GM19240 (cell line): ENCODE results near the gene ST6GALNAC6.

ENCODE experiments used
- DNase-seq: peaks from one replicate; pipeline ENCODE4 v3.0.0; 2011; ENCODE audit warnings: low spot score; ENCODE audit not compliant: insufficient read length

Gene ST6GALNAC6

GRCh38 chr9:127899128-127899943, at the start of gene ST6GALNAC6:
Gene ST6GALNAC6 (minus strand): TSS chr9:127899603. CDS start chr9:127897981, 1,622 bp downstream.
- DNase-seq, result peak; percentile 70

DNA sequence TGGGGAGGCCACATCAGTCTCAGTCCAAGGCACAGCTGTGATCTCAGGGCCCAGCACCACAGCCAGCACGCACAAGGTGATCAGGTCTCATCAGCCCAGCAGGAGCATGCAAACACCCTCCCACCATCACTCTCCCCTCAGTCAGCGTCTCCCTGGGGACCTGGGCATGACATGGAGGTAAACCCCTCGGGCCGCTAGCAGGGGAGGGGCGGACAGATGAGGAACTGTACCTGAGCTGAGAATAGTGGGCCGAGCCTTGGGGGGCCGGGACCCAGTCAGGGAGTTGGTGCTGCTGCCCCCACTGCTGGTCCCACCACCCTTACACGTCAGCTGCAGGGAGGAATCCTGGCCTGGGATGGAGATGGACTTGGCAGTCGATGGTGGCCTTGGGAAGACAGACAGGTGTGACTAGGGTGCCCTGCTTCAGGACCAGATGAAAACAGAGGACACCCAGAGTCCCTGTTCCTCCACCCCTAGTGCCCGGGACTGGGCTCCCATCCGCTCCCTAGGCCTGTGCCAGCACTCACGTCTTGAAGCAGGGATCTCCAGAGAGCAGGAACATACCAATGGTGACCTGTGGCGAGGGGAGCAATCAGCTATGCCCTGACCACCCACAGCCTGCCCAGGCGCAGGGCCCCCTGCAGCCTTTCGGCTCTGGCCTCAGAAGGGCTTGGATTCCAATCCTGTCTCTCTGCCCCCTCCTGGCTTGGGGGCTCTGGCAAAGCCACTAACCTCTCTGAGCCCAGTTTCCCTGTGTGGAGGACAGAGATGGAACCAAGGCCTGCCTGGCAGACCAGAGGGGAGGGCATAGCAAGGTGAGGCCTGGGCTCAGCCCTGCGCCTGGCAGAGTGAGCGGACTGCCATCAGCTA, 48.7 kb upstream of the ST6GALNAC6 start:
- DNase-seq, result no peak

GRCh38 chr9:127946728-127947127, 47.3 kb upstream of the ST6GALNAC6 start:
- DNase-seq, result no peak

GRCh38 chr9:127945942-127946341, 46.5 kb upstream of the ST6GALNAC6 start:
- no peak for DNase-seq

- DNase-seq, result no peak
Observed at GRCh38 chr9:127945338-127945737, 45.9 kb upstream of the ST6GALNAC6 start.

GRCh38 chr9:127944586-127945218, 45.3 kb upstream of the ST6GALNAC6 start:
- DNase-seq, result no peak

DNA sequence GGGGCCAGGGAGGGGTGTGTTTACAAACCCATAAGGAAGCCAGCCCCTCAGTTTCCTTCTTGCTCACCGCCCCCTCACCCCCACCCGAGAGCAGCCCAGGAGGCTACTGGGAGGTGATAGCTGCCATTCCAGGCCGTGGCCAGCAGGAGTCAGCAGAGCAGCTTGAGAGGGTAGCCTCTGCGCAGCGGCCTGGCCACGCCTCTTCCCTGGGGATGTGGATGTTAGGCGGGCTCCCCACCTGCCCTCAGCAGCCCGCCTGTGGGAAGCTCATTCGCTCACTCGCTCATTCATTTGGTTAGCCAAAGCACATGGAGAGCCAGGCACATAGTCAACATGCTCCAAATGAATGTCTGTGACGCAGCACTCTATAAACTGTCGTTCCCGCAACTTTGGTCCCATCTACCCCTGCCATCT, 44.3 kb upstream of the ST6GALNAC6 start:
- peak; percentile 73 for DNase-seq

DNA sequence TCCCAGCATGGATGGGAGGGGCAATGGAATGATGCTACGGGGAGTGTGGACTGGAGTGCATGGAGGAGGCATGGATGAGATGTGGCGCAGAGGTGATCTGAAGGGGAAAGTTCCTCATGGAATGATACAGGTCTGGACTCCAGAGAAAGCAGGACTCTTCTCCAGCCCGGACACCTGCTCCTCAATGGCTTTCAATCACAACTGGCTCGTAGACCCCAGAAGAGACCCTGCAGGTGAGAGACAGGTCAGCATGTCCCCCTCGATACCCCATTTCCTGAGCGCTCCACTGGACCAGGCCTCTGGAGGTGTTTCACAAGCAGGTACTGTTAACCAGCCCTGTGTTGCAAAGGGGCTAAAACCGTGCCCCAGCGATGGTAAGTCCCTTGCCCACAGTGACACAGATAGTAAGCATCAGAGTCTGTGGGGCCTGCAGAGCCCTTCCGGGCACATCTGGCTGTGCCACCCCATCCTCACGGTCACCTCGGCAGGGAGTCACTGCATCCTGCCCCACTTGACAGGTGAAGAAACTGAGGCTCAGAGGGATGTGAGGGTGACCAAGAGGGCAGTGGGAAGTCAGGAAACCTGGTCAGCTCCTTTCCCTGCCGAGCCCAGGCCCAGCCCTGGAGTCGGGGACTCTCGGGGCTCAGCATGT, 43.7 kb upstream of the ST6GALNAC6 start:
- DNase-seq, result no peak

DNA sequence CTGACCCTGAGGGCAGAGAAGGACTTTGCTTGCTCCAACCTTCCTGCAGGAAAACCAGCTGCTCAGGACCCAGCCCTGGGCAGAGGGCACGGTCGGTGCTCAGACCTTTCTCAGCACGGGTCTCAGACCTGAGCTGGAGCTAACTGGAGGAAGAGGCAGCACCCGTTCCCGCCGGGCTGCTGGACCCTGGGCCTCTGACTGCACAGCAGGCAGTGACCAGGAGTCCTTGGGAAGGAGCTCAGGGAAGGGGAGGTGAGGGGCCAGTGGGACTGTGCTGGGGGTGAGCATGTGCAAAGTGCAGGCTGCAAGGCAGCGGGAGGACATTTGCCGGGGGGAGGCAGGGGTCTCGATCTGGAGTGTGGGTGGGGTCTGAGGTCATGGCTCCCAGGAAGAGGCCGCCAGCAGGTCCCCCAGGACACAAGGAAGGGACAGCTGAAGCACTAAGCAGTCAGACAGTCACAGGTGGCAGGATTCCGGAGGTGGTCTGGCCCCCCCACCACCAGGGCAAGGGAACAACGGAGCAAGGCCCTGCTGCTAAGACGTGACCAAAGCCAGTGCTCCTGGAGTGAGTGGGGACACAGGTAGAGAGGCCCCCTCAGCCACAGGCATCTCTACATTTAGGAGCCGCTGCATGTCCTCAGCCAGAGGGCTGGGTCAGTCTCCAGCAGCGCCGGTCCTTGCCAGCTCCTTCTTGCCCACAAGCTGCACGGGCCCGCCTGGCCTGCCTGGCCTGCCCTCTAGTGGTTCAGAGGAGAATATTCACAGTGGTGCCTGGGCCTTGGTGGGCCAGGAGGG, 43.0 kb upstream of the ST6GALNAC6 start:
- DNase-seq, result no peak

DNA sequence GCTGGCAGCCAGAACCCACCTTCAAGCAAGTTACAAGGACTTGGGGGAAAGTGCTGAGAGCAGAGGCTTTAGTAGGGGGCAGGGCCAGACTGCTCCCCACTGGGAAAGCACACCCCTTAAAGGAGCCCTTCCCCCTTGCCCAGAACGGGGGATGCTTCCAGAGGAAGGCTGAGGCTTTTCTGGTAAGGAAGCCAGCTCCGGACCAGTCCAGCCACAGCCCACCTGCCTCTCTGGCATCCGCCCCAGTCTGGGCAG, 42.5 kb upstream of the ST6GALNAC6 start:
- no peak for DNase-seq

GRCh38 chr9:127941062-127941960, 41.9 kb upstream of the ST6GALNAC6 start:
- no peak for DNase-seq

DNA sequence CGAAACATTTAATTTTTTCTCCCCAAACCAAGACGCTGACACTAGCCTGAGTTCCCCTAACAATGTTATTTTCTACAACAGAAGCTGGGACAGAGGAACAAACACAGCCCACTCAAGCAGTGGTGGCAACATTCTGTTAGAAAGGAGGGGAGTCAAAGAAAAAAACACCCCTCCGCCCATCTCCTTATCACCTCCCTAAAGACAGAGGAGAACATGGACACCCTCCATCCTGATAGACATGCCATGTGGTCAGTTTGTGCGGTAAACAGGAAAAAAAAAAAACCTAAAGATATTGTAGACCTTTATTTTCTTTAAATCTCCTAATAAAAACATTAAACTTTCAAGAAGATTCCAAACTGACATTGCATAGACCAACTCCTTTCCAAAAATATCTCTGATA, 41.2 kb upstream of the ST6GALNAC6 start:
- no peak for DNase-seq

DNA sequence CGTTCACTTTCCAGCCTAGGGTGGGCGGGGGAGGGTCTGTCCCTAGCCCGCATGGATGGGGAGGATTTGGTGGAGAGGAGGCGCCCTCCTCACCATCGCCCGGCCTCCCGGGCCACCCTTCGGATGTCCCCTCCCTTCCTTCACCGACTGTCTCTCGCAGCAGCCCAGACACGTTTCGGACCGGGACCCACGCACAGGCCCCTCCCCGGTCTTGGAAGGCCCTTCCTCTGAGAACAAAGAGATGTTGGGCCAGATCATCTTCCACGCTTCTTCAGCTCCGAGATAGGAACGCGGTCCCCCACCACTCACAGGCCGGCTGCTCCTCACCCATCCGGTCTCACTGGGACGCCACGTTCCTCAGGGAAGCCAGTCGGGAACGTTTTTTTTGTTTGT, 38.9 kb upstream of the ST6GALNAC6 start:
- no peak for DNase-seq

GRCh38 chr9:127937388-127938297, 38.2 kb upstream of the ST6GALNAC6 start, which contains the start of gene DPM2:
Gene DPM2 (minus strand): TSS chr9:127937854. CDS start chr9:127937820, 34 bp downstream.
- DNase-seq, result peak; percentile 97

- DNase-seq, result no peak
Observed at GRCh38 chr9:127937056-127937387, 37.6 kb upstream of the ST6GALNAC6 start.

DNA sequence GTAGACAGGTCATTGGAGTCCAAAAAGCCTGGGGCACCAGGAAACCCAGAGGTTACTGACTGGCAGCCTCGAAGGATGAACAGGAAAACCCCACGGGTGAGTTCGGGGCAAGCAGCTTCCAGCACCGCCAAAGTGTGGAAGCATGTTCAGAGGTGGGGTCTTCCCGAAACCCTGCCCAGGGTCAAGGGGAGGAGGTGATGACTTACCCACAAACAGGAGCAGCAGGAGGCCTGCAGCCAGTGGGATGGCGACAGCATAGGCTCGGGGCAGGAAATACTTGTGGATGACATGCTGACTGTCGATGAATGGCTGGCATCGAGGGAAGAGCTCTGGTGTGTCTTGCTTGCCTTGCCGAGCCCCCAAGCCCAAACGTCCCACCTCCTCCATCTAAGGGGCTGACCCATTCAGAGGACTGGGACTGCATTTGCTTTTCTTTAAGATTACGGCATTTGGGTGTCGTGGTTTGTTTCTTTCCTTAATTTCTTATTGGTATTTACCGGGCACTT, 37.0 kb upstream of the ST6GALNAC6 start:
- no peak for DNase-seq

GRCh38 chr9:127935765-127936221, 36.4 kb upstream of the ST6GALNAC6 start:
- no peak for DNase-seq

GRCh38 chr9:127934986-127935385, 35.6 kb upstream of the ST6GALNAC6 start:
- no peak for DNase-seq
